Ishikawa (cell line): ENCODE data around the gene LRRIQ1.

Source experiments
- CEBPB ChIP-seq: IDR thresholded peaks from 2 replicates; pipeline ENCODE4 v1.6.1; 2012
- CREB1 ChIP-seq: IDR thresholded peaks from 2 replicates; pipeline ENCODE4 v1.6.1; 2012; ENCODE audit warnings: low read depth
- EGR1 ChIP-seq: IDR thresholded peaks from 2 replicates; pipeline ENCODE4 v1.6.1; 2012
- EP300 ChIP-seq: IDR thresholded peaks from 2 replicates; pipeline ENCODE4 v1.6.1; 2012; ENCODE audit warnings: borderline replicate concordance
- FOXM1 ChIP-seq: IDR thresholded peaks from 2 replicates; pipeline ENCODE4 v1.6.1; 2012; ENCODE audit warnings: low read depth, borderline replicate concordance
- MAX ChIP-seq: IDR thresholded peaks from 2 replicates; pipeline ENCODE4 v1.6.1; 2012
- NFIC ChIP-seq: IDR thresholded peaks from 2 replicates; pipeline ENCODE4 v1.6.1; 2012
- RAD21 ChIP-seq: IDR thresholded peaks from 2 replicates; pipeline ENCODE4 v1.6.1; 2012; ENCODE audit warnings: low read depth
- REST ChIP-seq: IDR thresholded peaks from 2 replicates; pipeline ENCODE4 v1.6.1; 2012; ENCODE audit warnings: low read depth, mild to moderate bottlenecking
- TAF1 ChIP-seq: IDR thresholded peaks from 2 replicates; pipeline ENCODE4 v1.6.1; 2012; ENCODE audit warnings: low read depth, mild to moderate bottlenecking
- TCF12 ChIP-seq: IDR thresholded peaks from 2 replicates; pipeline ENCODE4 v1.6.1; 2012; ENCODE audit warnings: low read depth
- TEAD4 ChIP-seq: IDR thresholded peaks from 2 replicates; pipeline ENCODE4 v1.6.1; 2012
- USF1 ChIP-seq: IDR thresholded peaks from 2 replicates; pipeline ENCODE4 v1.6.1; 2012
- YY1 ChIP-seq: IDR thresholded peaks from 2 replicates; pipeline ENCODE4 v1.6.1; 2012; ENCODE audit warnings: low read depth
- ZBTB7A ChIP-seq: IDR thresholded peaks from 2 replicates; pipeline ENCODE4 v1.6.1; 2012; ENCODE audit warnings: low read depth

LRRIQ1 gene

GRCh38 chr12:84998341-84998740, 37.8 kb upstream of the LRRIQ1 start:
- no peak for TF ChIP-seq MAX
- TF ChIP-seq RAD21 = no peak
- TF ChIP-seq CEBPB = no peak
- TF ChIP-seq EP300 = no peak
- TF ChIP-seq ZBTB7A = no peak
- TF ChIP-seq FOXM1 = no peak
- no peak for TF ChIP-seq TCF12
- TF ChIP-seq NFIC = no peak
- no peak for TF ChIP-seq CREB1
- TF ChIP-seq TAF1 = no peak
- no peak for TF ChIP-seq USF1
- TF ChIP-seq EGR1 = no peak
- TF ChIP-seq REST = no peak
- no peak for TF ChIP-seq YY1
- TF ChIP-seq TEAD4 = no peak

GRCh38 chr12:85000729-85001128, 35.4 kb upstream of the LRRIQ1 start:
- TF ChIP-seq NFIC (no peak), TEAD4 (no peak), MAX (no peak), RAD21 (no peak), FOXM1 (no peak), ZBTB7A (no peak), CREB1 (no peak), CEBPB (no peak), USF1 (no peak), REST (no peak), EGR1 (no peak), EP300 (no peak), YY1 (no peak), TAF1 (no peak), TCF12 (no peak)

- TF ChIP-seq USF1 (no peak), YY1 (no peak), FOXM1 (no peak), NFIC (no peak), TCF12 (no peak), EP300 (no peak), ZBTB7A (no peak), TAF1 (no peak), MAX (no peak), CEBPB (no peak), TEAD4 (no peak), RAD21 (no peak), EGR1 (no peak), REST (no peak), CREB1 (no peak)
Measured at GRCh38 chr12:85002778-85003296, 33.3 kb upstream of the LRRIQ1 start.

GRCh38 chr12:85004204-85004603, 31.9 kb upstream of the LRRIQ1 start:
- TF ChIP-seq TEAD4 (no peak), FOXM1 (no peak), TAF1 (no peak), CEBPB (no peak), CREB1 (no peak), USF1 (no peak), EGR1 (no peak), EP300 (no peak), ZBTB7A (no peak), RAD21 (no peak), MAX (no peak), NFIC (no peak), REST (no peak), YY1 (no peak), TCF12 (no peak)
